ENCODE measurements around the gene RRBP1.

GRCh38 chr20:17605131-17605660 lies 76.8 kb downstream of the RRBP1 start:
- TF ChIP-seq, protein P1, sequence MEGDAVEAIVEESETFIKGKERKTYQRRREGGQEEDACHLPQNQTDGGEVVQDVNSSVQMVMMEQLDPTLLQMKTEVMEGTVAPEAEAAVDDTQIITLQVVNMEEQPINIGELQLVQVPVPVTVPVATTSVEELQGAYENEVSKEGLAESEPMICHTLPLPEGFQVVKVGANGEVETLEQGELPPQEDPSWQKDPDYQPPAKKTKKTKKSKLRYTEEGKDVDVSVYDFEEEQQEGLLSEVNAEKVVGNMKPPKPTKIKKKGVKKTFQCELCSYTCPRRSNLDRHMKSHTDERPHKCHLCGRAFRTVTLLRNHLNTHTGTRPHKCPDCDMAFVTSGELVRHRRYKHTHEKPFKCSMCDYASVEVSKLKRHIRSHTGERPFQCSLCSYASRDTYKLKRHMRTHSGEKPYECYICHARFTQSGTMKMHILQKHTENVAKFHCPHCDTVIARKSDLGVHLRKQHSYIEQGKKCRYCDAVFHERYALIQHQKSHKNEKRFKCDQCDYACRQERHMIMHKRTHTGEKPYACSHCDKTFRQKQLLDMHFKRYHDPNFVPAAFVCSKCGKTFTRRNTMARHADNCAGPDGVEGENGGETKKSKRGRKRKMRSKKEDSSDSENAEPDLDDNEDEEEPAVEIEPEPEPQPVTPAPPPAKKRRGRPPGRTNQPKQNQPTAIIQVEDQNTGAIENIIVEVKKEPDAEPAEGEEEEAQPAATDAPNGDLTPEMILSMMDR (IDR thresholded peaks at IDR 0.05; ENCODE audit: low read length), result no peak
- no peak for TF ChIP-seq EZH2 (optimal IDR thresholded peaks at IDR 0.05; ENCODE audit: low read depth, low read length)
- TF ChIP-seq EZH2phosphoT487 (IDR thresholded peaks at IDR 0.05; ENCODE audit: low read length), result no peak
